A549 (cell line): ENCODE results near the gene RALGAPA1. TPM values are rescaled to one million over a fixed set of nuclear protein-coding genes. Genes with fewer than 3 reads are reported as not detected.
A peak's percentile ranks its signal among the peaks of the same experiment; 100 is the strongest.
"Not testable (repeated sequence)": the region's sequence is repeated elsewhere in the genome, so short reads cannot be mapped to it uniquely, and the experiment has no call there.

Experiments used
- ATAC-seq, 2 experiments: fragments of 200-7000 bp in 1 of 2; fragments of >200 bp in 1 of 2; cut with Nextera tagmentation in 1 of 2; cut with Tn5 transposase in 1 of 2; 3 replicates each; pipeline versions ENCODE4 v1.8.0 to v1.9.1; 2018 to 2020; ENCODE audit warnings: mild to moderate bottlenecking in 1 of 2, moderate library complexity in 1 of 2
- CTCF ChIA-PET: fragments of 300-600 bp; sonication (Branson Sonifier 250); formaldehyde crosslinking; extraction: SDS; loops from one replicate; lab custom pipeline; 2021; ENCODE audit warnings: antibody characterized with exemption, inconsistent platforms; lab: Yijun Ruan, JAX
- POLR2A ChIA-PET: fragments of 350-600 bp; formaldehyde crosslinking; extraction: SDS; loops from one replicate; lab custom pipeline; 2021; ENCODE audit warnings: antibody characterized with exemption, inconsistent platforms; lab: Yijun Ruan, JAX
- DNase-seq, 2 experiments: peaks; one replicate each; pipeline versions ENCODE4 v3.0.0 to v3.0.0-alpha.2; 2011 to 2016; ENCODE audit warnings: low read depth in 1 of 2, low spot score in 1 of 2
- FAIRE-seq: peaks from 2 replicates; lab custom pipeline; 2011; peaks lifted over from hg19 to GRCh38; lab: Jason Lieb, UNC
- H3K27ac ChIP-seq, 2 experiments: fragments of >200 bp; sonication (Bioruptor Twin); formaldehyde crosslinking; 3 replicates each; pipeline ENCODE4 v1.5.1; 2016 to 2017
- H3K4me1 ChIP-seq: fragments of >200 bp; sonication (Bioruptor Twin); formaldehyde crosslinking; 3 replicates; pipeline ENCODE4 v1.6.1; 2016
- H3K4me2 ChIP-seq: fragments of >200 bp; sonication (Bioruptor Twin); formaldehyde crosslinking; 3 replicates; pipeline ENCODE4 v1.6.1; 2016
- H3K4me3 ChIP-seq: fragments of >200 bp; sonication (Bioruptor Twin); formaldehyde crosslinking; 3 replicates; pipeline ENCODE4 v1.5.1; 2016
- H3K9me3 ChIP-seq: fragments of >200 bp; sonication (Bioruptor Twin); formaldehyde crosslinking; 3 replicates; pipeline ENCODE4 v1.6.1; 2016
- CBX8 ChIP-seq: fragments of 200-600 bp; sonication (generic); IDR thresholded peaks from 2 replicates; pipeline ENCODE4 v1.6.1; 2016
- FOSL2 ChIP-seq, 2 experiments: fragments of 450-650 bp in 1 of 2; fragments of >200 bp in 1 of 2; sonication (Bioruptor Twin) in 1 of 2; formaldehyde crosslinking; IDR thresholded peaks; 2 replicates each; pipeline versions ENCODE4 v1.5.0 to v1.6.1; 2016 to 2020; ENCODE audit warnings: mild to moderate bottlenecking in 1 of 2, moderate library complexity in 1 of 2
- JUN ChIP-seq, 2 experiments: fragments of >200 bp; sonication (Bioruptor Twin); formaldehyde crosslinking; IDR thresholded peaks; 2 replicates in 1 of 2; 3 replicates in 1 of 2; pipeline ENCODE4 v1.6.1; 2016 to 2017
- MAFK ChIP-seq: fragments of 450-650 bp; IDR thresholded peaks from 2 replicates; pipeline ENCODE4 v1.6.1; 2014; ENCODE audit not compliant: partially characterized antibody
- NFE2L2 ChIP-seq: fragments of 150-350 bp; conservative IDR thresholded peaks from 2 replicates; pipeline ENCODE4 v1.6.1; 2014; ENCODE audit warnings: low read length
- NPAS2 ChIP-seq: fragments of 250-450 bp; sonication (Bioruptor Pico); IDR thresholded peaks from 2 replicates; pipeline ENCODE4 v1.8.0; 2022; ENCODE audit warnings: mild to moderate bottlenecking, moderate library complexity, borderline replicate concordance
- POLR2AphosphoS2 ChIP-seq: conservative IDR thresholded peaks from 2 replicates; pipeline ENCODE4 v1.6.1; 2012; ENCODE audit warnings: low read length, improper control_type of control experiment, inconsistent platforms
- WGBS: methylation state at CpG from one replicate; pipeline ENCODE4 v1.1.6; 2017; ENCODE audit errors: missing lambda C conversion rate; 5-methylcytosine and 5-hydroxymethylcytosine counted together
- polyA plus RNA-seq, 4 experiments: library from polyadenylated mRNA; depleted of rRNA in 3 of 4; stranded (reverse); fragments of >200 nt; fragmentation: RNase III in 1 of 4; extraction: RNeasy Plus Mini Kit Qiagen cat#74134 plus additional on column Dnase treatment in 1 of 4; gene quantifications; 2 replicates in 3 of 4; 3 replicates in 1 of 4; pipeline ENCODE4 v1.2.3, GENCODE V29; 2011 to 2017
- TF ChIP-seq, protein P1 (sequence below): fragments of 150-350 bp; IDR thresholded peaks from 2 replicates; pipeline ENCODE4 v1.6.1; 2014; ENCODE audit warnings: low read depth, mild to moderate bottlenecking, low read length
- TF ChIP-seq, protein P2 (sequence below): IDR thresholded peaks from 2 replicates; pipeline ENCODE4 v1.6.1; 2012

Gene RALGAPA1
- polyA plus RNA-seq, 2 of the 4 experiments (the other 2 are of a cell fraction): 8.2 to 17.1 TPM

DNA sequence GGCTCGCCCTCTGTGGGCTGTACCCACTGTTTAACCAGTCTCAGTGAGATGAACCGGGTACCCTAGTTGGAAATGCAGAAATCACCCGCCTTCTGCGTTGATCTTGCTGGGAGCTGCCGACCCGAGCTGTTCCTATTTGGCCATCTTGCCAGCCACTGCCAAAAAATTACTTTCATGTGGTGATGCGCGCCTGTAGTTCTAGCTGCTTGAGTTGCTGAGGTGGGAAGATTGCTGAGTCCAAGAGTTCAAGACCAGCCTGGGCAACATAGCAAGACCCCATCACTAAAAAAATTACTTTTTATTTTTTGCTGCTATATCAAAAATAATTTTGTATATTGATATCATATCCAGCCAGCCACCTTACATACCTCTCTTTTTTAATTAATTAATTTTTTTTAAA is 35.4 kb upstream of the RALGAPA1 start:
- ATAC-seq: no peak
- DNase-seq: no peak
- Histone ChIP-seq H3K4me1 (no peaks in the 10 kb centered on the region), H3K27ac (no peak overlapping the region), H3K9me3 (peaks cover 13% of the 10 kb centered on the region), H3K4me2 (no peak overlapping the region), H3K4me3 (no peak overlapping the region)
- ChIA-PET POLR2A (no interaction called here), CTCF (no interaction called here)
- no peak for TF ChIP-seq POLR2AphosphoS2
- WGBS: 98% methylated on average over 8 of the region's 8 CpGs
- FAIRE-seq: no peak

DNA sequence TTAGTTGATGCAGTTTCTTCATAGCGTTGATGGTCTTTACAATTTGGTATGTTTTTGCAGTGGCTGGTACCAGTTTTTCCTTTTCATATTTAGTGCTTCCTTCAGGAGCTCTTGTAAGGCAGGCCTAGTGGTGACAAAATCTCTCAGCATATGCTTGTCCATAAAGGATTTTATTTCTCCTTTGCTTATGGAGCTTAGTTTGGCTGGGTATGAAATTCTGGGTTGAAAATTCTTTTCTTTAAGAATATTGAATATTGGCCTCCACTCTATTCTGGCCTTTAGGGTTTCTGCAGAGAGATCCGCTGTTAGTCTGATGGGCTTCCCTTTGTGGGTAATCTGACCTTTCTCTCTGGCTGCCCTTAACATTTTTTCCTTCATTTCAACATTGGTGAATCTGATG is 33.1 kb upstream of the RALGAPA1 start:
- H3K27ac ChIP-seq, H3K4me1 ChIP-seq, CTCF ChIA-PET, H3K4me3 ChIP-seq, ATAC-seq, DNase-seq, H3K4me2 ChIP-seq, FAIRE-seq: not testable (repeated sequence)
- POLR2A ChIA-PET: interaction anchor here (1.5 kb wide), 1 partner anchor 16 kb away, joined by 3 read pairs; the partner anchor contains the start of gene BRMS1L
- 89% methylated on average over 2 of the region's 2 CpGs for WGBS
- peaks cover 18% of the 10 kb centered on the region for H3K9me3 ChIP-seq

DNA sequence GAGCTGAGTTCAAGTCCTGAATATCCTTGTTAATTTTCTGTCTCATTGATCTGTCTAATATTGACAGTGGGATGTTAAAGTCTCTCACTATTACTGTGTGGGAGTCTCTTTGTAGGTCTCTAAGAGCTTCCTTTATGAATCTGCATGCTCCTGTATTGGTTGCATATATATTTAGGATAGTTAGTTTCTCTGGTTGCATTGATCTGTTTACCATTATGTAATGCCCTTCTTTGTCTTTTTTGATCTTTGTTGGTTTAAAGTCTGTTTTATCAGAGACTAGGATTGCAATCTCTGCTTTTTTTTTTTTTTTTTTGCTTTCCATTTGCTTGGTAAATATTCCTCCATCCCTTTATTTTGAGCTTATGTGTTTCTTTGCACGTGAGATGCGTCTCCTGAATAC is 32.6 kb upstream of the RALGAPA1 start:
- H3K4me2 ChIP-seq, H3K27ac ChIP-seq, FAIRE-seq, DNase-seq, H3K4me1 ChIP-seq, ATAC-seq, CTCF ChIA-PET, H3K4me3 ChIP-seq: not testable (repeated sequence)
- WGBS: 91% methylated on average over 2 of the region's 2 CpGs
- H3K9me3 ChIP-seq: peaks cover 18% of the 10 kb centered on the region
- POLR2A ChIA-PET: interaction anchor here (1.5 kb wide), 1 partner anchor 15 kb away, joined by 3 read pairs; the partner anchor contains the start of gene BRMS1L

DNA sequence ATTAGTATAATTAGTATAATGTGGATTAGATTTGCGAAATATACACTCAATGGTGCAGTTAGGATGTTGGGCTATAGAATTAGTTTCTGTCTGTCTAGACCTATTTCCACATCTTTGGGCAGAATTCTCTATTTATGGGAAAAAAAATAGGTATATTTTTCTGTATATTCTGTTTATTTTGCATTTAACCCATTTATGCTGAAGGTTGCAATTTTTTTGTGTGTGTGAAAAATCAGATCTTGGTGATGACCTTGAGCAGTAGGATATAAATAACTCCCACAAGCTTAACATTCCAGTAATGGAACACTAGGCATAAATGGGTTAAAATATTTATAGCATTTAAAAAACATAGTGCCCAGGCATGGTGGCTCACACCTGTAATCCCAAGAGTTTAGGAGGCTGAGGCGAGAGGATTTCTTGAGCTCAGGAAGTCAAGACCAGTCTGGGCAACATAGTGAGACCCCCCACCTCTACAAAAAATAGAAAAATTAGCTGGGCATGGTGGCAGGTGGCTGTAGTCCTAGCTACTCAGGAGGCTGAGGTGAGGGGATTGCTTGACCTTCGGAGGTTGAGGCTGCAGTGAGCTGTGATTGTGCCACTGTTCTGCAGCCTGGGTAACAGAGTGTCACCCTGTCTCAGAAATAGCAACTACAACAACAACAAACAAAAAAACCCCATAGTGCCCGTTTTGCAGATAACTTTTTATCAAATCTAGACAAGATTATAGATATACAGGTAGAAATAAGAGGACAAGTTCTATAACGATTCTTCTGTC is 26.3 kb upstream of the RALGAPA1 start:
- H3K9me3 ChIP-seq: peaks cover 5% of the 10 kb centered on the region; the same call in 1 of the 3 replicates
- ChIA-PET POLR2A (interaction anchor here (2.2 kb wide), 1 partner anchor 9 kb away, joined by 15 read pairs; the partner anchor contains the start of gene BRMS1L), CTCF (interaction anchor here (0.6 to 2.4 kb wide), 4 partner anchors 9 to 503 kb away, joined by 3 to 11 read pairs (median 3); partner anchors contain the start of gene BRMS1L)
- no peak overlapping the region for H3K4me2 ChIP-seq
- no peak overlapping the region for H3K27ac ChIP-seq
- ATAC-seq: no peak
- 83% methylated on average over 5 of the region's 5 CpGs for WGBS
- H3K4me1 ChIP-seq: no peaks in the 10 kb centered on the region
- no peak for TF ChIP-seq JUN (IDR thresholded peaks at IDR 0.05)
- TF ChIP-seq NPAS2 (CRISPR knock-in tag): no peak
- TF ChIP-seq NFE2L2: no peak
- TF ChIP-seq MAFK: peak; percentile 72
- TF ChIP-seq CBX8: no peak
- TF ChIP-seq, protein P1, sequence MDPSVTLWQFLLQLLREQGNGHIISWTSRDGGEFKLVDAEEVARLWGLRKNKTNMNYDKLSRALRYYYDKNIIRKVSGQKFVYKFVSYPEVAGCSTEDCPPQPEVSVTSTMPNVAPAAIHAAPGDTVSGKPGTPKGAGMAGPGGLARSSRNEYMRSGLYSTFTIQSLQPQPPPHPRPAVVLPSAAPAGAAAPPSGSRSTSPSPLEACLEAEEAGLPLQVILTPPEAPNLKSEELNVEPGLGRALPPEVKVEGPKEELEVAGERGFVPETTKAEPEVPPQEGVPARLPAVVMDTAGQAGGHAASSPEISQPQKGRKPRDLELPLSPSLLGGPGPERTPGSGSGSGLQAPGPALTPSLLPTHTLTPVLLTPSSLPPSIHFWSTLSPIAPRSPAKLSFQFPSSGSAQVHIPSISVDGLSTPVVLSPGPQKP: no peak
- no peak for DNase-seq
- no peak for FAIRE-seq
- H3K4me3 ChIP-seq: no peak overlapping the region

DNA sequence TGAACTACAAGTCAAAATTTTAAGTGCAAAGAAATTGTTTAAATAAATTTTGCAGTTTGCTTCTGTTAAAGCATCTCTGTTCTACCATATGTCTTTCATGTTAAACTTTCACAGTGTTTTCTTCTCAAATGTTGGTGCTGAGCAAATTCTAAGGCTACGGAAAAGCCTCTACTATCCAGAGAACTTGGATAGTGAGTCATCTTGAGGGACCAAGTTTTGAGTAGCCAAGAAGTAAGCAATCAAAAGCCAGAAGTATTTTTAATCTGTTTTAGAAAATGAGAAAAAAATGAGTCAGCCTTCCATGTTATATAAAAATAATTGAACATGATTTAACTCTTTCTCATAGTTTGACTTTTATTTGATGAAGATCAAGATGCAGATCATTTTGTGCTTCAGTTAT is 20.4 kb upstream of the RALGAPA1 start:
- DNase-seq (no peak), FAIRE-seq (no peak), ATAC-seq (no peak)
- ChIA-PET CTCF (no interaction called here), POLR2A (no interaction called here)
- H3K4me3 ChIP-seq: no peak overlapping the region
- peaks cover 4% of the 10 kb centered on the region; the same call in 1 of the 3 replicates for H3K4me1 ChIP-seq
- no peak overlapping the region for H3K27ac ChIP-seq
- no peaks in the 10 kb centered on the region for H3K9me3 ChIP-seq
- no peak for TF ChIP-seq CBX8
- TF ChIP-seq, protein P1: no peak
- TF ChIP-seq, protein P2, sequence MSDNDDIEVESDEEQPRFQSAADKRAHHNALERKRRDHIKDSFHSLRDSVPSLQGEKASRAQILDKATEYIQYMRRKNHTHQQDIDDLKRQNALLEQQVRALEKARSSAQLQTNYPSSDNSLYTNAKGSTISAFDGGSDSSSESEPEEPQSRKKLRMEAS: no peak
- no peak for TF ChIP-seq FOSL2 (IDR thresholded peaks at IDR 0.05)
- 0 out of 2 replicates have a peak, but pooled peaks have one; percentile 4 for TF ChIP-seq FOSL2 (CRISPR knock-in tag; IDR thresholded peaks at IDR 0.05)
- H3K4me2 ChIP-seq: no peak overlapping the region
- 83% methylated on average over 1 of the region's 1 CpG for WGBS
